MM.1S (cell line): Measurements from ENCODE around the gene ANKRD16.
A peak's percentile ranks its signal among the peaks of the same experiment; 100 is the strongest.
"Not testable (repeated sequence)": the region's sequence is repeated elsewhere in the genome, so short reads cannot be mapped to it uniquely, and the experiment has no call there.

ENCODE experiments used
- DNase-seq: peaks from one replicate; pipeline ENCODE4 v3.0.0-alpha.2; 2015
- H2AFZ ChIP-seq: fragments of 300-600 bp; sonication (generic); 2 replicates; pipeline ENCODE4 v1.6.0; 2016; ENCODE audit warnings: antibody characterized with exemption, low read length
- H3F3A ChIP-seq: fragments of 300-600 bp; sonication (generic); 2 replicates; pipeline ENCODE4 v1.6.1; 2016; ENCODE audit warnings: mild to moderate bottlenecking, antibody characterized with exemption, low read length, moderate library complexity, mixed read lengths; ENCODE audit not compliant: insufficient read depth
- H3K27ac ChIP-seq: fragments of 300-600 bp; sonication (generic); 2 replicates; pipeline ENCODE4 v1.5.1; 2016; ENCODE audit warnings: mild to moderate bottlenecking, low read length
- H3K27me3 ChIP-seq: fragments of 300-600 bp; sonication (generic); replicated peaks from 2 replicates; pipeline ENCODE4 v1.6.0; 2016; ENCODE audit warnings: low read length; ENCODE audit not compliant: insufficient read depth
- H3K36me3 ChIP-seq: fragments of 300-600 bp; sonication (generic); replicated peaks from 2 replicates; pipeline ENCODE4 v1.6.1; 2016; ENCODE audit warnings: mild to moderate bottlenecking, low read length, mixed read lengths; ENCODE audit not compliant: insufficient read depth
- H3K4me1 ChIP-seq: fragments of 300-600 bp; sonication (generic); 2 replicates; pipeline ENCODE4 v1.6.1; 2016; ENCODE audit warnings: low read length, mixed read lengths
- H3K4me2 ChIP-seq: fragments of 300-600 bp; sonication (generic); 2 replicates; pipeline ENCODE4 v1.6.0; 2016; ENCODE audit warnings: low read depth, low read length
- H3K4me3 ChIP-seq: fragments of 300-600 bp; sonication (generic); 2 replicates; pipeline ENCODE4 v1.5.1; 2016; ENCODE audit warnings: low read length, mixed read lengths
- H3K79me2 ChIP-seq: fragments of 300-600 bp; sonication (generic); 2 replicates; pipeline ENCODE4 v1.6.1; 2016; ENCODE audit warnings: mixed run types, low read length, mixed read lengths
- H3K9ac ChIP-seq: fragments of 300-600 bp; sonication (generic); 2 replicates; pipeline ENCODE4 v1.6.1; 2016; ENCODE audit warnings: low read length, mixed read lengths
- H3K9me2 ChIP-seq: fragments of 300-600 bp; sonication (generic); replicated peaks from 2 replicates; pipeline ENCODE4 v1.6.1; 2016; ENCODE audit warnings: mild to moderate bottlenecking, low read length, mixed read lengths; ENCODE audit not compliant: insufficient read depth
- H3K9me3 ChIP-seq: fragments of 300-600 bp; sonication (generic); replicated peaks from 2 replicates; pipeline ENCODE4 v1.6.1; 2016; ENCODE audit warnings: mild to moderate bottlenecking, low read length, mixed read lengths; ENCODE audit not compliant: insufficient read depth
- H4K20me1 ChIP-seq: fragments of 300-600 bp; sonication (generic); 2 replicates; pipeline ENCODE4 v1.6.1; 2016; ENCODE audit warnings: mild to moderate bottlenecking, low read length, moderate library complexity, mixed read lengths; ENCODE audit not compliant: insufficient read depth
- EZH2 ChIP-seq: fragments of 300-600 bp; sonication (generic); optimal IDR thresholded peaks from 2 replicates; pipeline ENCODE3; 2017; ENCODE audit warnings: low read depth, mild to moderate bottlenecking, antibody characterized with exemption, low read length, mixed read lengths
- EZH2phosphoT487 ChIP-seq: fragments of 300-600 bp; sonication (generic); IDR thresholded peaks from 2 replicates; pipeline ENCODE4 v1.6.1; 2018; ENCODE audit warnings: antibody characterized with exemption, low read length
- TF ChIP-seq, protein P1 (sequence below): fragments of 300-600 bp; sonication (generic); IDR thresholded peaks from 2 replicates; pipeline ENCODE4 v1.5.1; 2016; ENCODE audit warnings: antibody characterized with exemption, low read length, mixed read lengths

The ANKRD16 gene

DNA sequence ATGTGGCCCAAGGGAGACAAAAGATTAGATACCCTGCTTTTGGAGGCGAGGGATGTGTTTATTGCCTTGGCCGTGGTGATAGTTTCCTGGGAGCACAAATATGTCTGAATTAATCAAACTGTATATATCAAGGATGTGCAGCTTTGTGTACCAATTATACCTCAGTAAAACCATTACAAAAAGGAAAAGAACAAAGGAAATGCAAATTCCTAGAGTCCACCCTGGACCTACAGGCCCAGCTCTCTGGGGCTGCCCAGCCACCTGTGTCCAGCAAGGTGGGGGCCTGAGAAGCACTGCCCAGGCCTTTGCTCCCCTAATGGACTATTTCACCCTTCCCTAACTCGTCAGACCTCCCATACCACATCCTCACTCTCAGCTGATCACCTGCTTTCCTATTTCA lies 20.5 kb downstream of the ANKRD16 start:
- no peak overlapping the region for H2AFZ ChIP-seq
- H3K4me2 ChIP-seq: no peak overlapping the region
- H3K27ac ChIP-seq: no peak overlapping the region
- no peaks in the 10 kb centered on the region for H4K20me1 ChIP-seq
- H3K9me3 ChIP-seq: no peaks in the 10 kb centered on the region
- H3K4me3 ChIP-seq: no peak overlapping the region
- no peaks in the 10 kb centered on the region for H3K79me2 ChIP-seq
- H3K9me2 ChIP-seq: no peaks in the 10 kb centered on the region
- H3K9ac ChIP-seq: no peak overlapping the region
- no peaks in the 10 kb centered on the region for H3K4me1 ChIP-seq
- H3K27me3 ChIP-seq: no peaks in the 10 kb centered on the region
- H3F3A ChIP-seq: no peaks in the 10 kb centered on the region
- TF ChIP-seq, protein P1, sequence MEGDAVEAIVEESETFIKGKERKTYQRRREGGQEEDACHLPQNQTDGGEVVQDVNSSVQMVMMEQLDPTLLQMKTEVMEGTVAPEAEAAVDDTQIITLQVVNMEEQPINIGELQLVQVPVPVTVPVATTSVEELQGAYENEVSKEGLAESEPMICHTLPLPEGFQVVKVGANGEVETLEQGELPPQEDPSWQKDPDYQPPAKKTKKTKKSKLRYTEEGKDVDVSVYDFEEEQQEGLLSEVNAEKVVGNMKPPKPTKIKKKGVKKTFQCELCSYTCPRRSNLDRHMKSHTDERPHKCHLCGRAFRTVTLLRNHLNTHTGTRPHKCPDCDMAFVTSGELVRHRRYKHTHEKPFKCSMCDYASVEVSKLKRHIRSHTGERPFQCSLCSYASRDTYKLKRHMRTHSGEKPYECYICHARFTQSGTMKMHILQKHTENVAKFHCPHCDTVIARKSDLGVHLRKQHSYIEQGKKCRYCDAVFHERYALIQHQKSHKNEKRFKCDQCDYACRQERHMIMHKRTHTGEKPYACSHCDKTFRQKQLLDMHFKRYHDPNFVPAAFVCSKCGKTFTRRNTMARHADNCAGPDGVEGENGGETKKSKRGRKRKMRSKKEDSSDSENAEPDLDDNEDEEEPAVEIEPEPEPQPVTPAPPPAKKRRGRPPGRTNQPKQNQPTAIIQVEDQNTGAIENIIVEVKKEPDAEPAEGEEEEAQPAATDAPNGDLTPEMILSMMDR: no peak
- TF ChIP-seq EZH2 (no peak), EZH2phosphoT487 (no peak)
- no peak for DNase-seq
- no peaks in the 10 kb centered on the region for H3K36me3 ChIP-seq

GRCh38 chr10:5868383-5868782 lies 21.3 kb downstream of the ANKRD16 start:
- not testable (repeated sequence) for H3K9me2 ChIP-seq, H3K36me3 ChIP-seq, H3K9ac ChIP-seq, H3K4me2 ChIP-seq, H3K27me3 ChIP-seq, H3K9me3 ChIP-seq, H3K4me3 ChIP-seq, H2AFZ ChIP-seq, H3K4me1 ChIP-seq, H3K79me2 ChIP-seq, H4K20me1 ChIP-seq, H3F3A ChIP-seq, DNase-seq, H3K27ac ChIP-seq

DNA sequence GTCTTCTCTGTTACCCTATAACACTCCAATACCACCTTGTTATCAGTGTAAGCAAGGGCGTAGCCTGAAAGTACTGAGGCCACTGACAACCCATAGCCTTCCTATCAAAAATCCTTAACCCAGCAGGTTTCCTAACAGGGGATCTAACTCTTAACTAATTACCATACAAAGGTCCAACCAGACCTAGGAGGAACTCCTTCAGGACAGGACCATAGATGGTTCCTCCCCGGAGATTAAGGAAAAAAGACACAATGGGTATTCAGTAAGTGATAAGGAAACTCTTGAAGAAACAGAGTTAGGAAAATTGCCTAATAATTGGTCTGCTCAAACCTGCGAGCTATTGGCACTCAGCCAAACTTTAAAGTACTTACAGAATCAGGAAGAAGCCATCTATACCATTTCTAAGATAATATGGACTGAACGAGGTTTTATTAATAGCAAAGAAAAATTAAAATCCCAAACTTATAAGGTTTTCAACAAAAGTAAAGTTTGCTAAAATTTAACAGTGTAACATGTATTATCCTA lies 22.5 kb downstream of the ANKRD16 start:
- not testable (repeated sequence) for H2AFZ ChIP-seq, DNase-seq

DNA sequence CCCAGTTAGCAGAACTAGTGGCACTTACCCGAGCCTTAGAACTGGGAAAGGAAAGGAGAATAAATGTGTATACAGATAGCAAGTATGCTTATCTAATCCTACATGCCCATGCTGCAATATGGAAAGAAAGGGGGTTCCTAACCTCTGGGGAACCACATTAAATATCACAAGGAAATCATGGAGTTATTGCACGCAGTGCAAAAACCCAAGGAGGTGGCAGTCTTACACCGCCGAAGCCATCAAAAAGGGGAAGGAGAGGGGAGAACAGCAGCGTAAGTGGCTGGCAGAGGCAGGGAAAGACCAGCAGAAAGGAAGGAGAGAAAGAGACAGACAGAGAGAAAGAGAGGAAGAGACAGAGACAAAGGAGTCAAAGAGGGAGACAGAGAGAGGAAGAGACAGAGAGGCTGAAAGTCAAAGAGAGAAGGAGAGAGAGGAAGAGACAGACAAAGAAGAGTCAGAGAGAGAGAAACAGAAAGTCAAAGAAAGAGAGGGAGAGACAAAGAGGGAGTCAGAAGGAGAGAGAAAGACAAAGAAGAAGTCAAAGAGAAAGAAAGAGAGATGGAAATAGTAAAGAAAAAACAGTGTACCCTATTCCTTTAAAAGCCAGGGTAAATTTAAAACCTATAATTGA lies 23.1 kb downstream of the ANKRD16 start:
- not testable (repeated sequence) for H3K36me3 ChIP-seq, H3K9me3 ChIP-seq, H3K9ac ChIP-seq, H3K4me2 ChIP-seq, H3K9me2 ChIP-seq, H3F3A ChIP-seq, H3K27ac ChIP-seq, H3K4me1 ChIP-seq, H3K79me2 ChIP-seq, H3K27me3 ChIP-seq, H3K4me3 ChIP-seq, H2AFZ ChIP-seq, H4K20me1 ChIP-seq, DNase-seq

More for the DNA sequence above, 22.5 kb downstream of the ANKRD16 start:
- not testable (repeated sequence) for H4K20me1 ChIP-seq, H3K36me3 ChIP-seq, H3F3A ChIP-seq, H3K9me2 ChIP-seq, H3K79me2 ChIP-seq, H3K9ac ChIP-seq, H3K4me2 ChIP-seq, H3K27me3 ChIP-seq, H3K4me3 ChIP-seq, H3K4me1 ChIP-seq, H3K27ac ChIP-seq, H3K9me3 ChIP-seq

- not testable (repeated sequence) for H4K20me1 ChIP-seq, H3K27me3 ChIP-seq, H3K9ac ChIP-seq, H3K9me3 ChIP-seq, H3K36me3 ChIP-seq, H3K9me2 ChIP-seq, H3K4me3 ChIP-seq, H3F3A ChIP-seq, DNase-seq, H2AFZ ChIP-seq, H3K79me2 ChIP-seq, H3K27ac ChIP-seq, H3K4me1 ChIP-seq
- H3K4me2 ChIP-seq: peak overlapping the region; percentile 20; the same call in 1 of the 2 replicates
Measured at GRCh38 chr10:5862981-5863685, 26.6 kb downstream of the ANKRD16 start.
